Amniotic epithelial cell (primary cell): ENCODE results near the gene SEC62.
A peak's percentile ranks its signal among the peaks of the same experiment; 100 is the strongest.

ENCODE experiments used
- DNase-seq: peaks from one replicate; pipeline ENCODE4 v3.0.0-alpha.2; 2010; ENCODE audit warnings: low read depth

The SEC62 gene

GRCh38 chr3:169966428-169966950, at the start of gene SEC62:
TSS of gene SEC62 (plus strand) at chr3:169966807. CDS start at chr3:169966823, 16 bp downstream.
- peak; percentile 83 for DNase-seq

GRCh38 chr3:169923189-169923588, 43.4 kb upstream of the SEC62 start:
- no peak for DNase-seq

GRCh38 chr3:169923831-169924230, 42.8 kb upstream of the SEC62 start:
- DNase-seq, result no peak

- DNase-seq, result no peak
Measured at GRCh38 chr3:169929830-169930519, 36.6 kb upstream of the SEC62 start.

- no peak for DNase-seq
Measured at GRCh38 chr3:169930843-169931242, 35.8 kb upstream of the SEC62 start.

GRCh38 chr3:169931747-169932520, 34.7 kb upstream of the SEC62 start:
- no peak for DNase-seq

- DNase-seq, result no peak
Measured at GRCh38 chr3:169939320-169939719, 27.3 kb upstream of the SEC62 start.

GRCh38 chr3:169939751-169940150, 26.9 kb upstream of the SEC62 start:
- no peak for DNase-seq

GRCh38 chr3:169940470-169941181, 26.0 kb upstream of the SEC62 start:
- no peak for DNase-seq

GRCh38 chr3:169945313-169945712, 21.3 kb upstream of the SEC62 start:
- DNase-seq, result no peak

GRCh38 chr3:169946336-169946735, 20.3 kb upstream of the SEC62 start:
- DNase-seq, result no peak

- no peak for DNase-seq
Measured at GRCh38 chr3:169948559-169949448, 17.8 kb upstream of the SEC62 start.

GRCh38 chr3:169952045-169952444, 14.6 kb upstream of the SEC62 start:
- peak; percentile 65 for DNase-seq

GRCh38 chr3:169953462-169954141, 13.0 kb upstream of the SEC62 start:
- DNase-seq, result peak; percentile 19

- peak; percentile 18 for DNase-seq
Measured at GRCh38 chr3:169954142-169954756, 12.4 kb upstream of the SEC62 start.

- no peak for DNase-seq
Measured at GRCh38 chr3:169955406-169955805, 11.2 kb upstream of the SEC62 start.

GRCh38 chr3:169964176-169964575, 2.4 kb upstream of the SEC62 start:
- peak; percentile 67 for DNase-seq

GRCh38 chr3:169965562-169966427, 812 bp upstream of the SEC62 start:
- no peak for DNase-seq
